SW480 (cell line): Measurements from ENCODE around the gene RGS14.
A peak's percentile ranks its signal among the peaks of the same experiment; 100 is the strongest.

Experiments used
- DNase-seq: peaks from one replicate; pipeline ENCODE4 v3.0.0-alpha.2; 2016; ENCODE audit warnings: low spot score

RGS14 gene

GRCh38 chr5:177357459-177358351 lies at the start of gene RGS14:
RGS14 (plus strand) TSS chr5:177357924; CDS start chr5:177358025, 101 bp downstream.
- peak; percentile 94 for DNase-seq

GRCh38 chr5:177308740-177309139 lies 49.0 kb upstream of the RGS14 start:
- no peak for DNase-seq

GRCh38 chr5:177309351-177310191 lies 48.2 kb upstream of the RGS14 start:
- DNase-seq: peak; percentile 84

- DNase-seq: no peak
Observed at GRCh38 chr5:177310332-177310731, 47.4 kb upstream of the RGS14 start.

- DNase-seq: peak; percentile 58
Observed at GRCh38 chr5:177310757-177311391, 46.9 kb upstream of the RGS14 start.

- DNase-seq: peak; percentile 23
Observed at GRCh38 chr5:177311392-177311722, 46.4 kb upstream of the RGS14 start.

GRCh38 chr5:177311723-177312648 lies 45.7 kb upstream of the RGS14 start, which contains the start of gene MXD3:
MXD3 (minus strand) TSS chr5:177311898; CDS start chr5:177311830, 68 bp downstream.
- peak; percentile 99 for DNase-seq

- DNase-seq: peak; percentile 87
Observed at GRCh38 chr5:177312649-177313181, 45.0 kb upstream of the RGS14 start.

- DNase-seq: no peak
Observed at GRCh38 chr5:177313561-177314259, 44.0 kb upstream of the RGS14 start.

GRCh38 chr5:177314376-177315342 lies 43.1 kb upstream of the RGS14 start:
- DNase-seq: no peak

- no peak for DNase-seq
Observed at GRCh38 chr5:177315411-177315810, 42.3 kb upstream of the RGS14 start.

GRCh38 chr5:177316005-177316404 lies 41.7 kb upstream of the RGS14 start:
- no peak for DNase-seq

GRCh38 chr5:177317959-177318377 lies 39.8 kb upstream of the RGS14 start:
- peak; percentile 81 for DNase-seq

GRCh38 chr5:177319913-177320588 lies 37.7 kb upstream of the RGS14 start:
- DNase-seq: peak; percentile 43

GRCh38 chr5:177320879-177321278 lies 36.8 kb upstream of the RGS14 start:
- no peak for DNase-seq

- peak; percentile 43 for DNase-seq
Observed at GRCh38 chr5:177325868-177326381, 31.8 kb upstream of the RGS14 start.

GRCh38 chr5:177327539-177328522 lies 29.9 kb upstream of the RGS14 start:
- DNase-seq: peak; percentile 38
